Natural killer cell (primary cell): ENCODE results near the gene RPRD1B. TPM values are rescaled to one million over a fixed set of nuclear protein-coding genes. Genes with fewer than 3 reads are reported as not detected.

Experiments
- ATAC-seq, 3 donors: fragments of 150-1000 bp in 2 of 3; fragments of 200-7000 bp in 1 of 3; cut with Tn5 transposase; 1 replicate in 1 of 3; 2 replicates in 2 of 3; pipeline ENCODE4 v1.10.0; 2021; ENCODE audit warnings: mild to moderate bottlenecking in 2 of 3, moderate library complexity in 2 of 3
- DNase-seq, 2 donors: peaks; one replicate each; pipeline versions ENCODE4 v3.0.0 to v3.0.0-alpha.2; 2013 to 2021; ENCODE audit warnings: mixed read lengths in 1 of 2
- H3K27ac ChIP-seq: one replicate; pipeline ENCODE4 v1.5.1; 2013; ENCODE audit warnings: mild to moderate bottlenecking, low read length
- H3K27me3 ChIP-seq: one replicate; pipeline ENCODE4 v1.6.1; 2013; ENCODE audit warnings: low read length; ENCODE audit not compliant: control insufficient read depth, insufficient read depth
- H3K36me3 ChIP-seq: one replicate; pipeline ENCODE4 v1.6.1; 2013; ENCODE audit warnings: low read length; ENCODE audit not compliant: control insufficient read depth, insufficient read depth
- H3K4me1 ChIP-seq: one replicate; pipeline ENCODE4 v1.6.1; 2013; ENCODE audit warnings: low read length; ENCODE audit not compliant: control insufficient read depth, insufficient read depth
- H3K4me3 ChIP-seq: one replicate; pipeline ENCODE4 v1.5.1; 2013; ENCODE audit warnings: low read length
- H3K9me3 ChIP-seq: one replicate; pipeline ENCODE4 v1.6.1; 2013; ENCODE audit warnings: low read length; ENCODE audit not compliant: control insufficient read depth, insufficient read depth
- H3K27ac Mint-ChIP-seq, 2 donors: one replicate each; pipeline ENCODE4 v1.8.0; 2022; ENCODE audit warnings: mild to moderate bottlenecking in 2 of 2, mixed read lengths in 2 of 2, moderate library complexity in 1 of 2
- H3K27me3 Mint-ChIP-seq, 2 donors: one replicate each; pipeline ENCODE4 v1.8.0; 2022; ENCODE audit warnings: low read depth in 2 of 2, mixed read lengths in 2 of 2
- H3K36me3 Mint-ChIP-seq: one replicate; pipeline ENCODE4 v1.8.0; 2022; ENCODE audit warnings: mixed read lengths
- H3K4me1 Mint-ChIP-seq, 2 donors: one replicate each; pipeline ENCODE4 v1.8.0; 2022; ENCODE audit warnings: mixed read lengths in 2 of 2
- H3K4me3 Mint-ChIP-seq: one replicate; pipeline ENCODE4 v1.8.0; 2022; ENCODE audit warnings: mild to moderate bottlenecking, moderate library complexity, mixed read lengths
- H3K9me3 Mint-ChIP-seq, 2 donors: one replicate each; pipeline ENCODE4 v1.8.0; 2022; ENCODE audit warnings: mixed read lengths in 2 of 2
- CTCF ChIP-seq: fragments of 200-600 bp; IDR thresholded peaks from one replicate; pipeline ENCODE4 v1.8.0; 2022; ENCODE audit warnings: antibody characterized with exemption
- WGBS: methylation state at CpG from one replicate; pipeline ENCODE4 v1.1.7; 2013; ENCODE audit warnings: missing lambda C conversion rate; ENCODE audit not compliant: insufficient coverage; 5-methylcytosine and 5-hydroxymethylcytosine counted together
- intact Hi-C: fragments of 100-400 bp; cut with micrococcal nuclease; formaldehyde crosslinking; loops from one replicate; pipeline ENCODE4 v1.14.2; 2022
- total RNA-seq, 4 donors: library from RNA; stranded (reverse); fragments of 120-200 nt in 1 of 4; gene quantifications; one replicate each; pipeline versions ENCODE4 v1.2.3 to v1.2.4, GENCODE V29; 2013 to 2022

The RPRD1B gene
- total RNA-seq, 3 donors from 2014 or later (not counting 1 experiment from before 2014, with no cell fraction given), result 75.8 to 87.3 (median 77.6) TPM

GRCh38 chr20:38078084-38078483 lies 44.5 kb downstream of the RPRD1B start:
- no peak overlapping the region for H3K4me3 Mint-ChIP-seq
- Histone ChIP-seq H3K27me3 (no peaks in the 10 kb centered on the region), H3K4me1 (peaks cover 3% of the 10 kb centered on the region), H3K4me3 (no peak overlapping the region), H3K9me3 (no peaks in the 10 kb centered on the region), H3K27ac (no peak overlapping the region), H3K36me3 (peaks cover 33% of the 10 kb centered on the region)
- intact Hi-C loops, result no loop called here
- no peaks in the 10 kb centered on the region for H3K9me3 Mint-ChIP-seq
- 92% methylated on average over 2 of the region's 2 CpGs for WGBS
- peaks cover 15% of the 10 kb centered on the region for H3K36me3 Mint-ChIP-seq
- H3K4me1 Mint-ChIP-seq, result peaks cover 36 to 44% of the 10 kb centered on the region in 2 donors
- H3K27me3 Mint-ChIP-seq, result no peaks in the 10 kb centered on the region
- DNase-seq (no peak), ATAC-seq (no peak)
- peak overlapping the region in 1 of 2 donors; percentile 15 for H3K27ac Mint-ChIP-seq
- TF ChIP-seq CTCF, result no peak

DNA sequence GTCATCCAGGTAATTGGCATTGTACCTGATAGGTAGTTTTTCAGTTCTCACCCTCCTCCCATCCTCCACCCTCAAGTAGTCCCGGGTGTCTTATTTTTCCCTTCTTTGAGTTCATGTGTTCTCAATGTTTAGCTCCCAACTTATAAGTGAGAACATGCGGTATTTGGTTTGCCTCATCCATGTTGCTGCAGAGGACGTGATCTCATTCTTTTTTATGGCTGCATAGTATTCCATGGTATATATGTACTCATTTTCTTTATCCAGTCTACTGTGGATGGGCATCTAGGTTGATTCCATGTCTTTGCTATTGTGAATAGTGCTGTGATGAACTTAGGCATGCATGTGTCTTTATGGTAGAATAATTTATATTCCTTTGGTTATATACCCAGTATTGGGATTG lies 45.8 kb downstream of the RPRD1B start:
- H3K27ac Mint-ChIP-seq, result peak overlapping the region in 1 of 2 donors; percentile 40
- H3K4me1 Mint-ChIP-seq, result peaks cover 29 to 32% of the 10 kb centered on the region in 2 donors
- no peak for TF ChIP-seq CTCF
- no peaks in the 10 kb centered on the region for H3K27me3 Mint-ChIP-seq
- DNase-seq (no peak), ATAC-seq (no peak)
- peaks cover 15% of the 10 kb centered on the region for H3K36me3 Mint-ChIP-seq
- peaks cover 3% of the 10 kb centered on the region for H3K4me1 ChIP-seq
- H3K9me3 Mint-ChIP-seq, result no peaks in the 10 kb centered on the region
- H3K4me3 ChIP-seq, result no peak overlapping the region
- no peaks in the 10 kb centered on the region for H3K27me3 ChIP-seq
- H3K4me3 Mint-ChIP-seq, result no peak overlapping the region
- no peak overlapping the region for H3K27ac ChIP-seq
- WGBS, result 100% methylated on average over 3 of the region's 3 CpGs
- peaks cover 40% of the 10 kb centered on the region for H3K36me3 ChIP-seq
- H3K9me3 ChIP-seq, result no peaks in the 10 kb centered on the region
- intact Hi-C loops, result no loop called here

- Histone ChIP-seq H3K27me3 (no peaks in the 10 kb centered on the region), H3K4me3 (no peak overlapping the region), H3K36me3 (peaks cover 50% of the 10 kb centered on the region), H3K4me1 (peaks cover 3% of the 10 kb centered on the region), H3K27ac (no peak overlapping the region), H3K9me3 (no peaks in the 10 kb centered on the region)
- DNase-seq (no peak), ATAC-seq (no peak)
- Mint-ChIP-seq H3K4me1 (peaks cover 32 to 39% of the 10 kb centered on the region in 2 donors), H3K27ac (peak overlapping the region in 1 of 2 donors; percentile 34), H3K36me3 (peaks cover 15% of the 10 kb centered on the region), H3K9me3 (no peaks in the 10 kb centered on the region), H3K27me3 (no peaks in the 10 kb centered on the region), H3K4me3 (no peak overlapping the region)
- intact Hi-C loops, result no loop called here
- no peak for TF ChIP-seq CTCF
- 66% methylated on average over 3 of the region's 3 CpGs for WGBS
Observed at GRCh38 chr20:38081575-38081974, 48.0 kb downstream of the RPRD1B start.

- TF ChIP-seq CTCF, result no peak
- H3K4me1 ChIP-seq, result no peaks in the 10 kb centered on the region
- H3K36me3 ChIP-seq, result peaks cover 48% of the 10 kb centered on the region
- no peaks in the 10 kb centered on the region for H3K9me3 ChIP-seq
- no peak overlapping the region for H3K27ac ChIP-seq
- H3K9me3 Mint-ChIP-seq, result no peaks in the 10 kb centered on the region
- DNase-seq, result no peak
- no peaks in the 10 kb centered on the region for H3K27me3 Mint-ChIP-seq
- peaks cover 15% of the 10 kb centered on the region for H3K36me3 Mint-ChIP-seq
- H3K4me3 ChIP-seq, result no peak overlapping the region
- no peak for ATAC-seq
- H3K4me1 Mint-ChIP-seq, result peaks cover 27 to 39% of the 10 kb centered on the region in 2 donors
- no peak overlapping the region for H3K4me3 Mint-ChIP-seq
- intact Hi-C loops, result no loop called here
- H3K27ac Mint-ChIP-seq, result no peak overlapping the region
- no peaks in the 10 kb centered on the region for H3K27me3 ChIP-seq
Observed at GRCh38 chr20:38082894-38083293, 49.3 kb downstream of the RPRD1B start.
